ENCODE data around the gene CNTN5. TPM values are rescaled to one million over a fixed set of nuclear protein-coding genes. Genes with fewer than 3 reads are reported as not detected.

The CNTN5 gene
- total RNA-seq, 1 donor from 2014 or later: 3.2 TPM

DNA sequence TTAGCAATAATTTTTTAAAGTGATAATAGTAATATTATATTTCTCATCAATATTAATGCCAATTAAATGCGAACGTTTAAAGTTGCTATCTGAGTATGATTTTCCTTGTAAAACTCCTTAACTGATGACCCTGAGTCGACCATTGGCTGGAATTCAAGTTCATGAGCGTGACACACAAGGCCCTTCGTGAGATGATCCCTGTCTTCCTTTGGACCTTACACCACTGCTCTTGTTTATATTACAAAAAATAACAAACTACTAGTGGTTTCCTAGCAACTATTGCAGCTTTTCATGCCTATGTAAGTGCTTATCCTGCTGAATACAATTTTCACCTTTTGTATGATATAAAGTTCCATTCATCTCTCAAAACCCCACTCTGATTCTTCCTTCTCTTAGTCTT lies 752.9 kb downstream of the CNTN5 start:
- DNase-seq (ENCODE audit: extremely low spot score, unreplicated experiment): no peak
- Mint-ChIP-seq H3K4me3 (no peak overlapping the region), H3K9me3 (no peaks in the 10 kb centered on the region), H3K36me3 (no peaks in the 10 kb centered on the region), H3K27ac (no peak overlapping the region), H3K27me3 (no peaks in the 10 kb centered on the region), H3K4me1 (ENCODE audit: unreplicated experiment) (no peaks in the 10 kb centered on the region)
- TF ChIP-seq, protein P1, sequence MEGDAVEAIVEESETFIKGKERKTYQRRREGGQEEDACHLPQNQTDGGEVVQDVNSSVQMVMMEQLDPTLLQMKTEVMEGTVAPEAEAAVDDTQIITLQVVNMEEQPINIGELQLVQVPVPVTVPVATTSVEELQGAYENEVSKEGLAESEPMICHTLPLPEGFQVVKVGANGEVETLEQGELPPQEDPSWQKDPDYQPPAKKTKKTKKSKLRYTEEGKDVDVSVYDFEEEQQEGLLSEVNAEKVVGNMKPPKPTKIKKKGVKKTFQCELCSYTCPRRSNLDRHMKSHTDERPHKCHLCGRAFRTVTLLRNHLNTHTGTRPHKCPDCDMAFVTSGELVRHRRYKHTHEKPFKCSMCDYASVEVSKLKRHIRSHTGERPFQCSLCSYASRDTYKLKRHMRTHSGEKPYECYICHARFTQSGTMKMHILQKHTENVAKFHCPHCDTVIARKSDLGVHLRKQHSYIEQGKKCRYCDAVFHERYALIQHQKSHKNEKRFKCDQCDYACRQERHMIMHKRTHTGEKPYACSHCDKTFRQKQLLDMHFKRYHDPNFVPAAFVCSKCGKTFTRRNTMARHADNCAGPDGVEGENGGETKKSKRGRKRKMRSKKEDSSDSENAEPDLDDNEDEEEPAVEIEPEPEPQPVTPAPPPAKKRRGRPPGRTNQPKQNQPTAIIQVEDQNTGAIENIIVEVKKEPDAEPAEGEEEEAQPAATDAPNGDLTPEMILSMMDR (conservative IDR thresholded peaks at IDR 0.05): no peak

DNA sequence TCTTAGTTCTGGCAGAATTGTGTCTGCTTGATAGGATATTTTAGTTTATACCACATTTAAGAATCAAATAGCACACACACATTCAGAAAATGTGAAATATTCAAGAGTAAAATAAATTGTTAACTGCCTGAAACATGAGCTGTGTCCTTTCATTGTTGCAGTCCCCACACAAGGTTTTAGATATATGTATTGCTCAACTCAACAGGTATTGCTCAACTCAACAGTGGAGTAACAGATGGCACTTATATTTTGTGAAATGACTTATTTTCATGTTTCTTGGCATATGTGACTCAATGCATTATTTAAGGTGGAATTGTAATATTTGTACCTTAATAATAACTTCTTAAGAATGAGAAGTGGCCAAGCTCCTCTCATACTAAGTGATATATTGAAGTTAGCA lies 760.3 kb downstream of the CNTN5 start:
- Mint-ChIP-seq H3K4me3 (no peak overlapping the region), H3K27ac (no peak overlapping the region), H3K9me3 (no peaks in the 10 kb centered on the region), H3K36me3 (no peaks in the 10 kb centered on the region), H3K27me3 (no peaks in the 10 kb centered on the region), H3K4me1 (ENCODE audit: unreplicated experiment) (no peaks in the 10 kb centered on the region)
- DNase-seq (ENCODE audit: extremely low spot score, unreplicated experiment): no peak
- TF ChIP-seq, protein P1 (conservative IDR thresholded peaks at IDR 0.05): no peak

DNA sequence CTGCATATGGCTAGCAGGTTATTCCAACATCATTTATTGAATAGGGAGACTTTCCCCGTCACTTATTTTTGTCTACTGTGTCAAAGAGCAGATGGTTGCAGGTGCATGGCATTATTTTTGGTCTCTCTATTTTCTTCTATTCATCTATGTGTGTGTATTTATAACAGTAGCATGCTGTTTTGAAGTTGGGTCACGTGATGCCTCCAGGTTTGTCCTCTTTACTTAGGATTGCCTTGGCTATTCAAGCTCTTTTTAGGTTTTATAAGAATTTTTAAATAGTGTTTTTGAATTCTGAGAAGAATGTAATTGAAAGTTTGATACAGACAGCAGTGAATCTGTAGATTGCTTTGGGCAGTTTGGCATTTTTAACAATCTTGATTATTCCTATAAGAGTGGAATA lies 770.6 kb downstream of the CNTN5 start:
- no peak for DNase-seq (ENCODE audit: extremely low spot score, unreplicated experiment)
- TF ChIP-seq, protein P1 (conservative IDR thresholded peaks at IDR 0.05): no peak
- no peaks in the 10 kb centered on the region for H3K36me3 Mint-ChIP-seq
- H3K27me3 Mint-ChIP-seq: no peaks in the 10 kb centered on the region
- H3K4me3 Mint-ChIP-seq: no peak overlapping the region
- H3K4me1 Mint-ChIP-seq (ENCODE audit: unreplicated experiment): no peaks in the 10 kb centered on the region
- H3K9me3 Mint-ChIP-seq: no peaks in the 10 kb centered on the region
- H3K27ac Mint-ChIP-seq: no peak overlapping the region

DNA sequence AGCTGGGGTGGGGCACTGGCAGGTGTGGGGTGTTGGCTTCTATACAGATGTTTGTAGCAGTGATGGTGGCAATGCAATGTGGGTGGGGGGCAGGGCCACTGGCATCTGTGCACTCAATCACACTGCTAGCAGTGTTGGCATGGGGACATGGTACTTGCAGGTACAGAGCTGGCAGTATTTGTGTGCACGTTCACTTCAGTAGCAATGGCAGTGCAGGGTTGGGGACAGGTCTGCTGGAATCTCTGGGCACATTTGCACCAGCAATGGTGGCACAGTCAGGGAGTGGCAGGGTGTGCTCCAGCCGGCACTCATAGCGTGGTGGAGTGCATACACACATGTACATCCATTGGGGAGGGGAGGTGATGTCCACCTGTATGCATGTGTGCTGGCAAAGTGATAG lies 775.2 kb downstream of the CNTN5 start:
- no peaks in the 10 kb centered on the region for H3K9me3 Mint-ChIP-seq
- TF ChIP-seq, protein P1 (conservative IDR thresholded peaks at IDR 0.05): no peak
- no peaks in the 10 kb centered on the region for H3K27me3 Mint-ChIP-seq
- no peaks in the 10 kb centered on the region for H3K4me1 Mint-ChIP-seq (ENCODE audit: unreplicated experiment)
- no peak overlapping the region for H3K27ac Mint-ChIP-seq
- DNase-seq (ENCODE audit: extremely low spot score, unreplicated experiment): no peak
- no peaks in the 10 kb centered on the region for H3K36me3 Mint-ChIP-seq
- H3K4me3 Mint-ChIP-seq: no peak overlapping the region

DNA sequence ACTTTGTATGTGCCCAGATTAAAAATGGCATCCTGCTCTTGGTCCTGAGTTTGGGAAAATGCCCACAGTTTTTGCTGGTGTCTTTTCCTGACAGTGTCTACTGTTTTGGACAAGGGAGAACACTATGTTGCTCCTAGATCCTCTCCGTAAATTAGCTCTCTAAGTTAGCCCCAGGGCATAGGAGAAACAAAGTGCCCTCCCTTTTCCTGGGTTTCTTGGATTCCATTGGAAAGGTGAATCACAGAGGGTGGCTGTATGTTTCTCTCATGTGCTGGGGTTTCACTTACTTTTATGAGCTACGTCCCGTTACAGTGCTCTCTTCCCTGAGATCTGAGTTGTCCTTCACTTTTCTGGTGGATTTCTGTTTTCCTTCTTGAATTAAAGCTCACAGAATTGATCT lies 782.8 kb downstream of the CNTN5 start:
- no peak overlapping the region for H3K4me3 Mint-ChIP-seq
- DNase-seq (ENCODE audit: extremely low spot score, unreplicated experiment): no peak
- no peaks in the 10 kb centered on the region for H3K4me1 Mint-ChIP-seq (ENCODE audit: unreplicated experiment)
- TF ChIP-seq, protein P1 (conservative IDR thresholded peaks at IDR 0.05): no peak
- no peak overlapping the region for H3K27ac Mint-ChIP-seq
- peaks cover 3% of the 10 kb centered on the region for H3K9me3 Mint-ChIP-seq
- H3K27me3 Mint-ChIP-seq: no peaks in the 10 kb centered on the region
- no peaks in the 10 kb centered on the region for H3K36me3 Mint-ChIP-seq

DNA sequence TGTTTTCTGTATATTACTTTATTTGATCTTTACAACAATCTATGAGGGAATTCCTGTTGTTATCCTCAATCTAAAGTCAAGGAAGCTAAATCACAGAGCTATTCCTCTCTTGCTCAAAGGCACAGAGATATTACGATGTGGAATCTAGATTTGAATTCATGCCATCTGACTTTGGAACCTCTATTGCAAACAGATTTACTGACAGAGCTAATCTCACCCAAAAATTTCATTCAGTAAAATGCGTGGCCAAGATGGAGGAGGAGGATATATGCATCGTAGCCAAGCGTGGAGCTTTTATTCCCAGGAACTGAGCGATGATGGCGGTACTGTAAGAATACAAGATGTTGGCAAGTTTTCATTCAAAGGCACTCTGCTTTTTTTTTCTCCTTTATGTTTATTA lies 791.8 kb downstream of the CNTN5 start:
- Mint-ChIP-seq H3K27me3 (no peaks in the 10 kb centered on the region), H3K4me1 (ENCODE audit: unreplicated experiment) (no peaks in the 10 kb centered on the region)

More for the DNA sequence above, 791.8 kb downstream of the CNTN5 start:
- no peak overlapping the region for H3K4me3 Mint-ChIP-seq
- no peak for DNase-seq (ENCODE audit: extremely low spot score, unreplicated experiment)
- TF ChIP-seq, protein P1 (conservative IDR thresholded peaks at IDR 0.05): no peak
- H3K36me3 Mint-ChIP-seq: no peaks in the 10 kb centered on the region
- H3K9me3 Mint-ChIP-seq: peaks cover 5% of the 10 kb centered on the region
- H3K27ac Mint-ChIP-seq: no peak overlapping the region
